ENCODE results near the gene HRH1. TPM values are rescaled to one million over a fixed set of nuclear protein-coding genes. Genes with fewer than 3 reads are reported as not detected.

The HRH1 gene
- total and polyA plus RNA-seq, 2 donors (not counting 3 experiments of a cell fraction or from before 2014, with no cell fraction given), result 16.2 to 21.2 TPM

DNA sequence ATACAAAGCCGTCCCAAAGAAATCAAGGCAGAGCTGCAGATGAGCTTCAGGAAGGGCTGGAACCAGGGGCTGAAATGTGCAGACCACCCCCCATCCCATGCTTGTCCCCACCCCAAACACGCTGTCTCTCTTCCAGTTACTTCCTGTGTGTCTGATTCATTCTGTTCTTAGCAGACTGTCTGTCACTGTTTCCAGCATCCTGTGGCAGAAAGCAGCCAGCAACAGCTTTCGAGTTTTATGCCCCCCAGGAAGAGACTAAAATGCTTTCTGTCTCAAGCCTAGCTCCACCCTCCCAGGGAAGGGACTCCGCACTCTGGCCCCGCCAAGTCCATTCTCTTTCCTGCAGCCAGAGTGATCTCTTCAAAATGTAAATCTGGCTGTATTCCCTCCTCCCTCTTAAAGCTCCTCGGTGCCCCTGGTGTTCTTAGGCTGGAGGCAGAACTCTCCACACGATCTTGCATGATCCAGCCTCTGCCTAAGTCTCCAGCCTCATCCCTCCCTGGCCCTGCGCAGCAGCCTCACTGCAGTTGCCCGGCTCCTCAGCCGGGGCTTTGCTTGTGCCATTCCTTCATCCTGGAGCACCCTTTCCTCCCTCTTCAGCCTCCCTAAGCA is 41.5 kb downstream of the HRH1 start:
- DNase-seq (ENCODE audit: low read depth, low spot score) (peak; percentile 65), FAIRE-seq (peak; percentile 60)
- peaks cover 0 to 5% of the 10 kb centered on the region in 2 experiments for H3K36me3 ChIP-seq (ENCODE audit: control insufficient read depth in 2 of 2, extremely low read depth in 1 of 2, insufficient read depth in 2 of 2, low read length in 2 of 2)
- H2AFZ ChIP-seq (ENCODE audit: low read depth, low read length), result no peak overlapping the region
- no peaks in the 10 kb centered on the region for H3K9me1 ChIP-seq (replicated peaks; ENCODE audit: control insufficient read depth, extremely low read depth, insufficient read depth, low read length)
- peak overlapping the region; percentile 23 for H3K4me2 ChIP-seq (ENCODE audit: insufficient read depth, low read length)
- no peaks in the 10 kb centered on the region for H3K9me3 ChIP-seq (replicated peaks; ENCODE audit: control insufficient read depth, insufficient read depth, low read length)
- peaks cover 61% of the 10 kb centered on the region for H3K4me1 ChIP-seq (ENCODE audit: control insufficient read depth, extremely low read depth, insufficient read depth, low read length)
- no peak overlapping the region for H3K4me3 ChIP-seq (replicated peaks in 1 of 3; ENCODE audit: insufficient read depth in 1 of 3, low read depth in 1 of 3, low read length in 3 of 3)
- ChIA-PET POLR2A (interaction anchor here (0.9 to 1.6 kb wide), 2 partner anchors 10 to 41 kb away, joined by 3 to 5 read pairs; no protein-coding TSS in a partner anchor), CTCF (interaction anchor here (1.0 to 8.7 kb wide), 10 partner anchors 8 to 140 kb away, joined by 3 to 96 read pairs (median 4); partner anchors contain the start of genes ATG7 and HRH1)
- peak overlapping the region; percentile 17 for H3K9ac ChIP-seq (replicated peaks; ENCODE audit: extremely low read depth, insufficient read depth, low read length)
- TF ChIP-seq FOS (IDR thresholded peaks at IDR 0.05; ENCODE audit: borderline replicate concordance, insufficient read depth, low read length) (peak; percentile 44), JUN (IDR thresholded peaks at IDR 0.05; ENCODE audit: borderline replicate concordance, insufficient read depth, insufficient read length, low read depth) (no peak), MYC (IDR thresholded peaks at IDR 0.05; ENCODE audit: low read depth, low read length) (no peak), GATA2 (IDR thresholded peaks at IDR 0.05; ENCODE audit: insufficient read depth, insufficient read length, low read depth, low read length) (no peak), POLR2AphosphoS5 (IDR thresholded peaks at IDR 0.05; ENCODE audit: insufficient read depth, low read depth, low read length) (no peak), EZH2 (IDR thresholded peaks at IDR 0.05; ENCODE audit: borderline replicate concordance, low read depth, low read length, severe bottlenecking) (no peak), POLR2A (IDR thresholded peaks at IDR 0.05; ENCODE audit: low read depth, low read length) (peak; percentile 65)
- TF ChIP-seq, protein P1, sequence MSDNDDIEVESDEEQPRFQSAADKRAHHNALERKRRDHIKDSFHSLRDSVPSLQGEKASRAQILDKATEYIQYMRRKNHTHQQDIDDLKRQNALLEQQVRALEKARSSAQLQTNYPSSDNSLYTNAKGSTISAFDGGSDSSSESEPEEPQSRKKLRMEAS (IDR thresholded peaks at IDR 0.05; ENCODE audit: insufficient read depth, insufficient read length), result no peak
- TF ChIP-seq, protein P2, sequence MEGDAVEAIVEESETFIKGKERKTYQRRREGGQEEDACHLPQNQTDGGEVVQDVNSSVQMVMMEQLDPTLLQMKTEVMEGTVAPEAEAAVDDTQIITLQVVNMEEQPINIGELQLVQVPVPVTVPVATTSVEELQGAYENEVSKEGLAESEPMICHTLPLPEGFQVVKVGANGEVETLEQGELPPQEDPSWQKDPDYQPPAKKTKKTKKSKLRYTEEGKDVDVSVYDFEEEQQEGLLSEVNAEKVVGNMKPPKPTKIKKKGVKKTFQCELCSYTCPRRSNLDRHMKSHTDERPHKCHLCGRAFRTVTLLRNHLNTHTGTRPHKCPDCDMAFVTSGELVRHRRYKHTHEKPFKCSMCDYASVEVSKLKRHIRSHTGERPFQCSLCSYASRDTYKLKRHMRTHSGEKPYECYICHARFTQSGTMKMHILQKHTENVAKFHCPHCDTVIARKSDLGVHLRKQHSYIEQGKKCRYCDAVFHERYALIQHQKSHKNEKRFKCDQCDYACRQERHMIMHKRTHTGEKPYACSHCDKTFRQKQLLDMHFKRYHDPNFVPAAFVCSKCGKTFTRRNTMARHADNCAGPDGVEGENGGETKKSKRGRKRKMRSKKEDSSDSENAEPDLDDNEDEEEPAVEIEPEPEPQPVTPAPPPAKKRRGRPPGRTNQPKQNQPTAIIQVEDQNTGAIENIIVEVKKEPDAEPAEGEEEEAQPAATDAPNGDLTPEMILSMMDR (IDR thresholded peaks at IDR 0.05; ENCODE audit: extremely low read depth in 1 of 2, insufficient read depth in 1 of 2, low read depth in 1 of 2, low read length in 2 of 2), result no peak
- H3K79me2 ChIP-seq (ENCODE audit: control insufficient read depth, insufficient read depth, low read length), result peaks cover 23% of the 10 kb centered on the region
- H3K27me3 ChIP-seq (ENCODE audit: control insufficient read depth in 2 of 2, insufficient read depth in 2 of 2, low read length in 2 of 2), result no peaks in the 10 kb centered on the region
- dilution Hi-C loops (cut with MboI; ENCODE audit: extremely low pct_ligation_motif_present, low sequenced_read_pairs) (no loop called here), intact Hi-C loops (cut with micrococcal nuclease) (loop anchor here (1.0 kb wide), 1 partner anchor 11 kb away; no protein-coding TSS in a partner anchor)
- no peaks in the 10 kb centered on the region for H4K20me1 ChIP-seq (replicated peaks; ENCODE audit: control insufficient read depth, extremely low read depth, insufficient read depth, low read length)
- H3K27ac ChIP-seq (ENCODE audit: insufficient read depth, low read depth, low read length), result peak overlapping the region; percentile 67
- TSS peak; percentile 12 for BruUV-seq (replicated peaks)
